KOPT-K1 (cell line): ENCODE measurements around the gene B3GALT4.

Experiments
- H3K27ac ChIP-seq: fragments of 200-600 bp; sonication (generic); 2 replicates; pipeline ENCODE4 v1.5.1; 2016; ENCODE audit warnings: antibody characterized with exemption, mild to moderate bottlenecking, low read depth, low read length; ENCODE audit not compliant: poor library complexity, severe bottlenecking
- H3K36me3 ChIP-seq: fragments of 200-600 bp; sonication (generic); 2 replicates; pipeline ENCODE4 v1.5.1; 2017; ENCODE audit warnings: antibody characterized with exemption, mild to moderate bottlenecking, low read length, moderate library complexity; ENCODE audit not compliant: insufficient read depth
- H3K9me3 ChIP-seq: fragments of 200-600 bp; sonication (generic); 2 replicates; pipeline ENCODE4 v1.5.1; 2017; ENCODE audit warnings: antibody characterized with exemption, low read length, mild to moderate bottlenecking; ENCODE audit not compliant: insufficient read depth, poor library complexity, severe bottlenecking

Gene B3GALT4, protein sequence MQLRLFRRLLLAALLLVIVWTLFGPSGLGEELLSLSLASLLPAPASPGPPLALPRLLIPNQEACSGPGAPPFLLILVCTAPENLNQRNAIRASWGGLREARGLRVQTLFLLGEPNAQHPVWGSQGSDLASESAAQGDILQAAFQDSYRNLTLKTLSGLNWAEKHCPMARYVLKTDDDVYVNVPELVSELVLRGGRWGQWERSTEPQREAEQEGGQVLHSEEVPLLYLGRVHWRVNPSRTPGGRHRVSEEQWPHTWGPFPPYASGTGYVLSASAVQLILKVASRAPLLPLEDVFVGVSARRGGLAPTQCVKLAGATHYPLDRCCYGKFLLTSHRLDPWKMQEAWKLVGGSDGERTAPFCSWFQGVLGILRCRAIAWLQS

DNA sequence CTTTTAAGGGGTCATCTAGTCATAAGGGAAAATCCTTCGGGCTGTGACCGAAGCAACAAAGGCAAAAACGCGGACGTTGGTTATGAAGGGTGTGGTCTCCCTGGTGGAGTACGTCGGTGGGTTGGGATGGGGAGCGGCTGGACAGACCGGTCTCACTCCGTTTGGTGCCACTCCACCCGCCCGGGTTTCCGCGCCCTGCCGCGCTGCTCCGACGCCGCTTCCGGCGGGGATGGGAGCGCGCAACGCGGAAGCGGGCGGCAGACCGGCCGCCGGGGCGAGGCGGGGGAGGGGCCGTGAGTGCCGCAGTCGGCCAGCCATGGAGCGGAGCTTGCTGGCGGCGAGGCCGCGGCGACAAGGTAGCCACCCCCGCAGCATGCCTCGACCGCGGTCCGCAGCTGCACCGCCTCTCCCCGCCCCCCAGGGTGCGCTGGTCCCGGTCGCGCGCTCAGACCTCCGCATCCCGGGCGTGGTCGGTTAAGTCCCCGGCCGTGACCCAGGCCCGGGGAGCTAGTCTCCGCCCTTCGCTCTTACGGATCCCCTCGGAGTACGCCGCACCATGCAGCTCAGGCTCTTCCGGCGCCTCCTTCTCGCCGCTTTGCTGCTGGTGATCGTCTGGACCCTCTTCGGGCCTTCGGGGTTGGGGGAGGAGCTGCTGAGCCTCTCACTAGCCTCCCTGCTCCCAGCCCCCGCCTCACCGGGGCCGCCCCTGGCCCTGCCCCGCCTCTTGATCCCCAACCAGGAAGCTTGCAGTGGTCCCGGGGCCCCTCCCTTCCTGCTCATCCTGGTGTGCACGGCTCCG lies at the start of gene B3GALT4:
B3GALT4 (plus strand) TSS at position 260 of the 799 bp plus-strand sequence; CDS start at position 557, 297 bp downstream.
- H3K9me3 ChIP-seq, result no peaks in the 10 kb centered on the region
- H3K27ac ChIP-seq, result peak within 1 kb of the TSS; percentile 74
- H3K36me3 ChIP-seq, result peaks cover 88% of the 10 kb centered on the region

DNA sequence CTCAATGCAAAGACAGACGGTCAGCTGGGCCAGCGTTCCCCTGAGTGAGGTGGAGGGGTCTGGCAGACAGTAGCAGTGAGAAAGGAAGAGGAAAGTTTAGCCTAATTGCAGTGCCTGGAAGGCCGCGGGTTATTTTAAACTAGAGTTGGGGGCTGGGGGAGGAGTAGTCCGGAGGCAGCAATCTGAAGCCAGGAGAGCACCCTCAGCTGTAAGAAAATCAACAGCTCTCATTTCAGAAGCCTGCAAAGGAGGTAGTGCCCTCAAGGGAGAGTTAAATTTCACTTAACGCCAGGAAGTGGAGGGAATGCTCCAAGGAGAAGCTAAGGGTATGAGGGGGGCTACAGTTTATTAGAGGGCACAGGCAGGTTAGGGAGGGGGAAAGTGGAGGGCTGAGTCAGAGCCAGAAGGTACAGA lies 41.7 kb upstream of the B3GALT4 start:
- Histone ChIP-seq H3K9me3 (no peaks in the 10 kb centered on the region), H3K36me3 (no peaks in the 10 kb centered on the region), H3K27ac (no peak overlapping the region)

DNA sequence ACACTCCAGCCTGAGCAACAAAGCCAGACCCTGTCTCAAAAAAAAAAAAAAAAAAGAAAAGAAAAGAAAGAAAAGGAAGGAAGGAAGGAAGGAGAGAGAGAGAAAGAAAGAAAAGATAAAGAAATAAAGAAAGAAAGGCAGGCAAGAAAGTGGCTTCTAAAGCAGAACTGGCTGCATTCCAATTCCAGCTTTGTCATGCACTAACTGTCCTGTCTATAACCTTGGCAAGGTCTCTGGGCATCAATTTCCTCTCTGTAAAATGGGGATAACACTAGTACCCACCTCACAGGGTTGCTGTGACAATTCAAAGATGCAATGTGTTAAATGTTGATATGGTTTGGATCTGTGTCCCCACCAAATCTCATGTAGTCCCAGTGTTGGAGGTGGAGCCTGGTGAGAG lies 40.6 kb upstream of the B3GALT4 start:
- no peaks in the 10 kb centered on the region for H3K9me3 ChIP-seq
- H3K36me3 ChIP-seq, result no peaks in the 10 kb centered on the region
- no peak overlapping the region for H3K27ac ChIP-seq

DNA sequence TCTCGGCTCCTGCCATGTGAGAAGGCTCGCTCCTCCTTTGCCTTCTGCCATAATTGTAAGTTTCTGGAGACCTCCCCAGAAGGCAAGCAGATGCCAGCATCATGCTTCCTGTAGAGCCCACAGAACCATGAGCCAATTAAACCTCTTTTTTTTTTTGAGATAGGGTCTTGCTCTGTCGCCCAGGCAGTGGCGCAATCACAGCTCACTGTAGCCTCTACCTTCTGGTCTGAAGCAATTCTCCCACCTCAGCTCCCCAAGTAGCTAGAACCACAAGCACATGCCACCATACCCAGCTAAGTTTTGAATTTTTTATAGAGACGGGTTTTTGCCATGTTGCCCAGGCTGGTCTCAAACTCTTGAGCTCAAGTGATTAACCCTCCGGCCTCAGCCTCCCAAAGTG lies 40.1 kb upstream of the B3GALT4 start:
- H3K27ac ChIP-seq, result no peak overlapping the region
- no peaks in the 10 kb centered on the region for H3K36me3 ChIP-seq
- no peaks in the 10 kb centered on the region for H3K9me3 ChIP-seq

DNA sequence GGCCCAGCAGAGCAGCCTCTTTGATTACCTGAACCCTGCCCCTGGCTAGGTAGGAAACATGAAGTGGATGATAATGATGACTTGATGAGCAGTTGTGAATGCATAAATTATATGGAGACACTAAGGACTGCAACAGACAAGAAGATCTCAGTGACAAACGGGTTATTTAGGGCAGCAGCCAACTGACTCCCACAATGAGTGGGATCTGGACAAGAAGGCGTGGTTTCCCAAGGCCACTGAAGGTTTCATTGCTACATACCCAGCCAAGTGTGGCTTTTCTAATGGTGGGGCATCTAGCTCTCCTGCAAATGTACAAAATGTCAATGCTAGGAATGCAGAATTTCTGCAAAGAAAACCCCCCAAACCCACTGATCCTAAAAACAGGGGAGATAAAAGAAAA lies 39.2 kb upstream of the B3GALT4 start:
- H3K27ac ChIP-seq, result no peak overlapping the region
- H3K36me3 ChIP-seq, result no peaks in the 10 kb centered on the region
- no peaks in the 10 kb centered on the region for H3K9me3 ChIP-seq

DNA sequence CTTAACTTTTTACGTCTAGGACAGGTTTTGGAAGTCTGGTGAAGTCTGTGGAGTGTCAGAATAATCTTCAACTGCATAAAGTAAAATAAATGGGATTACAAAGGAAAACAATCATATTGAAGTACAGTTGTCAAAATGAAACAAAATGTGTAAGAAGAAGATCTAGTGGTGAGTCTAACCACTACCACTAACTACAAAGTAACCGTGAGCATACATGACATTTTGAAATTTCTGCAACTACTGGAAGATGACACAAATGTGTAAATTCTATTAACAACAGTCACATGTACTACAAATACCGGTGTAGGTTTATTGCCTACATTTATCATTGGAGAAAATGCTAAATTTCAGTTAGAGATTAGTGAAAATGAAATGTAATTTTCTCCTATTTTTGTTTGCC lies 35.0 kb upstream of the B3GALT4 start:
- no peaks in the 10 kb centered on the region for H3K36me3 ChIP-seq
- H3K9me3 ChIP-seq, result no peaks in the 10 kb centered on the region
- H3K27ac ChIP-seq, result no peak overlapping the region

DNA sequence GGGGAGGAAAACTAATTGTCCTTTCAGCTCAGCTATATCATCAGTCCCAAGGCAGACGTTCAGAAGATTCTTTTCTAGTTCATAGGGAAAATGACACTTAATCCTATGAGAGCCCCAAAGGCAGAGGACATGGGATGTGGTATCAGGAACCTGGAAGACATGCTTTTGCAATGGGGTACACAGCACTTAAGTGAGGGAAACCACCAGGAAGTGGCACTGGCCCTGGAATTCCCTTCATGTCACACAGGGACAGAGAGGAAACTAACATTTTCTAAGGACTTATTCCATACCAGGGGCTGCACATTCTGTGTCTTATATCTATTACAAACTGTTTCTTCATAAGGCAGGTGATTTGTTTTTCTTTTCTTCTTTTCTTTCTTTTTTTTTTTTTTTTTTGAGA lies 33.4 kb upstream of the B3GALT4 start:
- Histone ChIP-seq H3K36me3 (no peaks in the 10 kb centered on the region), H3K27ac (no peak overlapping the region), H3K9me3 (no peaks in the 10 kb centered on the region)

DNA sequence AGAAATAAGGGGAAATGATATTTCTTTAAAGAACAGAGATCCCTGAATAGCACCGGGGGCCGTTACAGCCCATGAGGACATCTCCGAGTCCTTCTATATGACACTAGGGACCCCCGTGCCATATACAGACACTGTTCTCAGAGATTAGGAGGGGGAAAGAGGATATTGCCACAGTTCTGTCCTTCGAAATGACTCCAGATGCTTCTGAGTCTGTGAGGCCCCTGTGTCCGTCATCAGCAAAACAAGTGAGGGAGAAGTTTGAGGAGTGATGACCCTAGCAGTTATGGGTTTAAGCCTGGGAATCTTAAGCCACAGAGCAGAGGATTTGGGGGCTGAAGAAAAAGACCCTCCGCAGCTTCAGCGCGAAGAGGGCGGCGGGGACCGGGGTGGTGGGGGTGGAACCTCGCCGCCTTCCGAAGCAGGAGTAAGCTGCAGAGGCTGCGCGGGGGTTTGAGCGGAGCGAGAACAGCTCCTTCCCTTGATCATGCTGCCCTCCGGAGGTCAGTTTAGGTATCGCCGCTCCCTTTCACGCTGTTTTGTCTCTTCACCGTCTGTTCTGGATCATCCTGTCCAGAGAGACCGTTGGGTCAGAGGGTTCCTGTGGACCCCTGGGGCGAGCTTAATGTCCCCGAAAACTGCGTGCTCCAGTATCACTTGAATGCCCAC lies 28.8 kb upstream of the B3GALT4 start:
- Histone ChIP-seq H3K27ac (peak overlapping the region; percentile 83), H3K9me3 (no peaks in the 10 kb centered on the region), H3K36me3 (peaks cover 21% of the 10 kb centered on the region)

DNA sequence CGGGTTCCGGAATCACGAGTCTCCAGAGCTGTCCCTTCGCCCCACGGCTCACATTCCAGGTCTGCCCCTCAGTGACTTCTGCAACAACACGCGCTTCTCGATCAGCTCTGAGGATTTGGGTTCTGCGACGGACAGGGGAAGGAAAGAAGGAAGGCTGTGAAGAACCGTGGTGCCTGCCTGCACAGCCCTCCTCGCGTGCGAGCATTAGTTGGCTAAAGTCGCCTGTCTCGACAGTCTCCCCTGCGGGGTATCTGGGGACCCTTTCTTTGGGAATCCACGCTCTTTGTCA lies 28.3 kb upstream of the B3GALT4 start:
- H3K27ac ChIP-seq, result peak overlapping the region; percentile 83
- H3K36me3 ChIP-seq, result peaks cover 21% of the 10 kb centered on the region
- no peaks in the 10 kb centered on the region for H3K9me3 ChIP-seq

DNA sequence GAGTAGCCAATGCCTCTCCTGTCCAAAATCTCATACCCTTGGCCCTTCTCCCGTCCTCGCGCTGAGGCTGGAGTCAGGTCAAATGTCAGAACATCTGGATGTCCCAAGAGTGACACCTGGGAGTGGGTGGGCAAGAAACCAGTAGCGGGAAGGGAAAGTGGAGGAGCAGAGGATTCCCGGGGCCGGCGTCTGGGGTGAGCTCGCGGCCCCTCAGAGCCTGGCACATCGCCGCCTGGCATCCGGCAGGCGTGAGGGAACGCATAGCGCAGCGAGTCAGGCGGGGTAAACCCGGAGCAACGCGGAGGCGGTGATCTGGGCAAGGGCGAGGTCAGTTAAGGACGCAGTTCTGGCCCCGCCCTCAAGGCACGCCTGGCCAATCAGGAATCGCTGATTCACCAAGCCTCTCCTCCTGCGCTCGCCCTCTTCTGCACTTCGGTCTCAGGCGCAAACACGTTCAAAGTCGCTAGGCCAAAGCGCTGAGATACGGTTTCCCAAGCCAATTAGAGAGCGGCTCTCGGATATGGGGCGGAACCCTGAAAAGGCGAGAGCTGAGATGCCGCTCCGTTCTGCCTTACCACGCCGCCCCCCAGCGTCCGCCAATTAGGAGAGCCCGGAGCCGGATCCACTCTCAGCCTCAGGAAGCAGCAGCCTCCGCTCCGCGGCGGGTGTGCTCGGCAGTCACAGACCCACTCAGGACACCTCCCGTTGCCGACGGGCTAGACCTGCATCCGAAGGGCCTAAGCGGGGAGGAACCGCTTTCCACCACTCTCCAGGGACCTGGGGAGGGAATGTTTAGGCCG lies 27.8 kb upstream of the B3GALT4 start:
- H3K36me3 ChIP-seq, result peaks cover 21% of the 10 kb centered on the region
- peak overlapping the region; percentile 83 for H3K27ac ChIP-seq
- no peaks in the 10 kb centered on the region for H3K9me3 ChIP-seq

DNA sequence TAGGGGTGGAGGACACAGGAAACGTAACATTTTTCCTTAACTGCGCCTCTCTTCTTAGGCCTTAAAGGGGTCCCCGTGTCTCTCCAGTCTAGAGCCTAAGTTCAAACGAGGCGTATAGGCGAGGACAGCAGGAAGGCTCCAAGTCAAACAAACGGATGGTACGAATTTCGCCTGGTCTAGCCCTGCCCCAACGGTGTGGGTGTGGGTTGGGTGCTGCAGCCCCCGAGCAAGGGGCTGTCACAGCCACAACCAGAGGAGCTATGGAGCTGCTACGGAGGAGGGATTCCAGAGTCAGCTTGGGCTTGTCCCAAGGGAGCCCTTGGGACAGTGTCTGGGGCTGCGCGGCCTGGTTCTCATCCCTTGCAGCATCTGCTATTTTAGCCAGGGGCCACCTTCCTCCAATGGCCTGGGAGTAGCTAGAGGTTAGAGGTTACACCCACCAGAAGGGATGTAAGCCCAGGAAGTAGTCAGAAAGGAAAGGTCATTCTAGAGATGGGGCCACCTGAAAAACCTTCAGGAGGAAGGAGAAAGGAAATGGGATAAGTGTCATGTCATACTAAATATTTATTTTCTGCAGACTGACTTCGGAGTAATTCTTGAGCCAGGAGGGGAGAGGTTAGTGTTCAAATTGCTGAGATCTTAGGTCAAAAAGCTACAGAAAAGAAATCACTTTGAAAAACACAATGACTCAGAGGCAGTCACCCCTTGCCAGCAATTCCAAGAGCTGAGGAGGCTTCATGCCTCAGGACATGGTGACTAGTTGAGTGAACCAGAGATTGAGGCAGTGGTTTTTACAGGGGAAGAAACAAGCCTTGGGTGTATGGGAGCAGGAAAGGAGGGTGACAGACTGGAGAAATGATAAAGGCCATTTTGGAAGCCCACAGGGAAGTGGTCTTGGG lies 26.9 kb upstream of the B3GALT4 start:
- Histone ChIP-seq H3K9me3 (no peaks in the 10 kb centered on the region), H3K27ac (peak overlapping the region; percentile 83), H3K36me3 (peaks cover 21% of the 10 kb centered on the region)

DNA sequence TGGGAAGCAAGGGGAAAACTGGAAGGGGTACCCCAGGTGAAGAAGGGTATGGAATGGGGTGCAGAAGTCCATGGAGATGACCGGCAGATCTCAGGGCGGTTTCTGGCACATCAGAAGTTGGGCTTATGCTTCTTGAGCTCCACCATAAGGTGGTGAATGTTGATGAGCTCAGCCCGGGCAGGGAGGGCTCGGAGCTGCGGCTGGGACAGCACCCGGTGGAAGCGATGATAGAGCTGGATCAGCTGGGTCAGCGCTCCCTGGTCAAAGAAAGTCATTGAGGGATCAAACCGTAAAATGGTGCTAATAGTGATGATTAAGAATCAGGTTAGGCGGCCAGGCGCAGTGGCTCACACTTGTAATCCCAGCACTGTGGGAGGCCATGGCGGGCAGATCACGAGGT lies 26.2 kb upstream of the B3GALT4 start:
- Histone ChIP-seq H3K36me3 (peaks cover 22% of the 10 kb centered on the region), H3K9me3 (no peaks in the 10 kb centered on the region), H3K27ac (no peak overlapping the region)

DNA sequence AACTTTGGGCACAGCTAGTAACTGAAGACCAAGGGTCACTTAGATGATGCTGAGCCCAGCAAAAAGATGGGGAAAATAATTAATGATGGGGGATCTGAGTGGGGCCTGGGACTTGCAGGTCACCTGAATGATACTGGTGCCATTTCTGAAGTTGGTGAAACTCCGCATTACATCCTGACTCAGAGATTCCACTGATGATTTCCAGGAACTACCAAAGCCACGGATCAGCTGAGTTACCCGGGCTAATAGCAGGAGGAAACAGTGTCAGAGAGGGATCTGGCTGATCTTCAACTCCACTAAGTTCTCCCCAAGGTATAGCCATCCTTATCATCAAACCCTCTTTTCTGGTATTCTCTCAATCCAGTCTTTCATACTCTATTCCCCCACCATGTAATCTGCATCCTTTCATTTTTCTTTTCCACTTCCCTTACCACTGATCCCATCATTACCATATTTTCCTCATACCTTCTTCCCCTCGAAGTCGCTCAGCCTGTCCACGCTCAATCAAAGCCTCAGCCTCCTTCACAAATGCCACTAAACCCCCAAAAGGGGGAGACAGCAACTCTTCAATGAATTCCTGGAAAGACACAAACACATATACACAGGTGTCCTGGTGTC lies 25.4 kb upstream of the B3GALT4 start:
- Histone ChIP-seq H3K9me3 (no peaks in the 10 kb centered on the region), H3K27ac (no peak overlapping the region)

DNA sequence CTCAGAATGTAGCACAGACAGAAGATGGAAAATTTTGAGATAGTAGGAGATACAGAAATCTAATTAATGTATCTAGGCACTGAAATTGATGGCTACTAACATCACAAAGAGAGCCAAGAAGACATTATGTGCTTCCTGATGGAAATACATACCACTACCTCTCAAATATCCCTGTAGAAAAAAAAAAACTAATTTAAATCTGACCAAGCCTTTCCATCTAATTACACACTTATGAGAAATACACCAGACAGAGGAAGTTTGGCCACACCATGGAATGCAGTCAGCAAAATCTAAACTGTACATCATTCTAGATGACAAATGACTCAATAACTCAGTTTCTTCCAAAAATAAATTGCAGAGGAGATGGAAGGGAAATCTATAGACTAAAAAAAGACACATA lies 24.2 kb upstream of the B3GALT4 start:
- no peaks in the 10 kb centered on the region for H3K9me3 ChIP-seq
- no peak overlapping the region for H3K27ac ChIP-seq
- H3K36me3 ChIP-seq, result peaks cover 31% of the 10 kb centered on the region

More for the DNA sequence above, 25.4 kb upstream of the B3GALT4 start:
- H3K36me3 ChIP-seq, result peaks cover 25% of the 10 kb centered on the region
